Brain microvascular endothelial cell (primary cell): ENCODE results near the gene MOV10L1.

Experiments
- DNase-seq: peaks from one replicate; pipeline ENCODE4 v3.0.0-alpha.2; 2020
- H3K27ac ChIP-seq: fragments of 250-450 bp; sonication (Bioruptor Pico); 2 replicates; pipeline ENCODE4 v1.5.1; 2020; ENCODE audit warnings: mild to moderate bottlenecking, moderate library complexity
- H3K27me3 ChIP-seq: fragments of 250-450 bp; sonication (Bioruptor Pico); replicated peaks from 2 replicates; pipeline ENCODE4 v1.5.1; 2020; ENCODE audit warnings: mild to moderate bottlenecking
- H3K36me3 ChIP-seq: fragments of 250-450 bp; sonication (Bioruptor Pico); replicated peaks from 2 replicates; pipeline ENCODE4 v1.5.1; 2020; ENCODE audit warnings: mild to moderate bottlenecking
- H3K4me3 ChIP-seq: 2 replicates; pipeline ENCODE4 v1.5.1; 2011; ENCODE audit warnings: low read depth, mild to moderate bottlenecking, control low read depth, low read length, moderate library complexity
- in situ Hi-C: cut with HindIII; loops from 2 replicates; pipeline ENCODE4 v1.10.0; 2017; ENCODE audit warnings: low sequenced_read_pairs, low pct_ligation_motif_present
- TF ChIP-seq, protein P1 (sequence below): IDR thresholded peaks from 2 replicates; pipeline ENCODE4 v1.5.1; 2011; ENCODE audit warnings: low read depth, mild to moderate bottlenecking, moderate library complexity, low read length, control low read depth, inconsistent platforms; ENCODE audit errors: missing control alignments

MOV10L1 gene

DNA sequence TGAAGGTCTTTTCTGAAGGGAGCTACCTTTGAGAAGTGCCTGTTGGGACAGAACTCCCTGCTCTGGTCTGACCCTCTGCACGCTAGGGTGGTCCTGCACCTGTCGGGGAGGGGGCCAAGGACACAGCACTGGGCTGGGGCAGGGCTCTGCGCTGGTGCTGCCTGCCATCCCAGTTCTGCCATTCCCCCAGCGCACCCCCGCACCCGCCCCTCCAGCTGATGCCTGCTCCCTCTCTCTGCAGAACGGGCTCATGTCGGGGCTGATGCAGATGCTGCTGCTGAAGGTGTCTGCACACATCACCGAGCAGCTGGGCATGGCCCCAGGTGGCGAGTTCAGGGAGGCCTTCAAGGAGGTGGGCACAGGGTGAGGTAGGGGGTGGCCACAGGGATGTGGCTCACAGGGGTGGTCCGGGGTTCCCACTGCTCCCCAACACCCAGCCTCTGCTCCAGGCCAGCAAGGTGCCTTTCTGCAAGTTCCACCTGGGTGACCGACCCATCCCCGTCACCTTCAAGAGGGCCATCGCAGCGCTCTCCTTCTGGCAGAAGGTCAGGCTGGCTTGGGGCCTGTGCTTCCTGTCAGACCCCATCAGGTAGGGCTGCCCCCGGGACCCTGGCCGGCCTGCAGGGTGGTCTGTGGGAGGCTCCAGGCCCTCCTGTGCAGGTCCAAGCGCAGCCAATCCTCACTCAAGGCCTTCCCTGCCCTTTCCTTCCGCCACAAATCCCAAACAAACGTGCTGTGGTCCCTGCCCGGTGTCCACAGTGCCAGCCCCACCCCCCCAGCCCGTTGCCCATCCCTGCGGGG lies 107.4 kb downstream of the MOV10L1 start:
- Histone ChIP-seq H3K4me3 (no peak overlapping the region), H3K36me3 (peaks cover 38% of the 10 kb centered on the region), H3K27ac (no peak overlapping the region), H3K27me3 (no peaks in the 10 kb centered on the region)
- TF ChIP-seq, protein P1, sequence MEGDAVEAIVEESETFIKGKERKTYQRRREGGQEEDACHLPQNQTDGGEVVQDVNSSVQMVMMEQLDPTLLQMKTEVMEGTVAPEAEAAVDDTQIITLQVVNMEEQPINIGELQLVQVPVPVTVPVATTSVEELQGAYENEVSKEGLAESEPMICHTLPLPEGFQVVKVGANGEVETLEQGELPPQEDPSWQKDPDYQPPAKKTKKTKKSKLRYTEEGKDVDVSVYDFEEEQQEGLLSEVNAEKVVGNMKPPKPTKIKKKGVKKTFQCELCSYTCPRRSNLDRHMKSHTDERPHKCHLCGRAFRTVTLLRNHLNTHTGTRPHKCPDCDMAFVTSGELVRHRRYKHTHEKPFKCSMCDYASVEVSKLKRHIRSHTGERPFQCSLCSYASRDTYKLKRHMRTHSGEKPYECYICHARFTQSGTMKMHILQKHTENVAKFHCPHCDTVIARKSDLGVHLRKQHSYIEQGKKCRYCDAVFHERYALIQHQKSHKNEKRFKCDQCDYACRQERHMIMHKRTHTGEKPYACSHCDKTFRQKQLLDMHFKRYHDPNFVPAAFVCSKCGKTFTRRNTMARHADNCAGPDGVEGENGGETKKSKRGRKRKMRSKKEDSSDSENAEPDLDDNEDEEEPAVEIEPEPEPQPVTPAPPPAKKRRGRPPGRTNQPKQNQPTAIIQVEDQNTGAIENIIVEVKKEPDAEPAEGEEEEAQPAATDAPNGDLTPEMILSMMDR: no peak
- DNase-seq: no peak
- in situ Hi-C loops: no loop called here

DNA sequence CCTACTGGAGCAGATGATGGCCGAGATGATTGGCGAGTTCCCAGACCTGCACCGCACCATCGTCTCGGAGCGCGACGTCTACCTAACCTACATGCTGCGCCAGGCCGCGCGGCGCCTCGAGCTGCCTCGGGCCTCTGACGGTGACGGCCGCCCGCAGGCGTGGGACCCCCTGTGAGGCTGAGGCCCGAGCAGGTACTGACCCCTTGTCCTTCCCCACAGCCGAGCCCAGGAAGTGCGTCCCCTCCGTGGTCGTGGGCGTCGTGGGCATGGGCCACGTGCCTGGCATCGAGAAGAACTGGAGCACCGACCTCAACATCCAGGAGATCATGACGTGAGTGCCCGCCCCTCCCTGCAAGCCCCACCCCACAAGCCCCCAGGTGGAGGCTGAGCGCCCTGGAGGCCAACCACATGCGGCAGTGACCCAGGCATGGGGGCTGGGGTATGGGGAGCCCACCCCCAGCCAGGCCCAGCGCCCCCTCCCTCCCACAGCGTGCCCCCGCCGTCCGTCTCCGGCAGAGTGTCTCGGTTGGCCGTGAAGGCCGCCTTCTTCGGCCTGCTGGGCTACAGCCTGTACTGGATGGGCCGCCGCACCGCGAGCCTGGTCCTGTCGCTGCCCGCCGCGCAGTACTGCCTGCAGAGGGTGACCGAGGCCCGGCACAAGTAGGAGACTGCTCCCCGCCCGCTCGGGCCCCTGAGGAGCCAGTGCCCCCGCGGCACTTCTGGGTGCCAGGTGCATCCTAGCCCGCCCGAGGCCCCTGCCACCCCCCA lies 108.2 kb downstream of the MOV10L1 start:
- Histone ChIP-seq H3K4me3 (no peak overlapping the region), H3K27me3 (no peaks in the 10 kb centered on the region), H3K27ac (no peak overlapping the region), H3K36me3 (peaks cover 36% of the 10 kb centered on the region)
- in situ Hi-C loops: no loop called here
- TF ChIP-seq, protein P1: no peak
- DNase-seq: no peak

DNA sequence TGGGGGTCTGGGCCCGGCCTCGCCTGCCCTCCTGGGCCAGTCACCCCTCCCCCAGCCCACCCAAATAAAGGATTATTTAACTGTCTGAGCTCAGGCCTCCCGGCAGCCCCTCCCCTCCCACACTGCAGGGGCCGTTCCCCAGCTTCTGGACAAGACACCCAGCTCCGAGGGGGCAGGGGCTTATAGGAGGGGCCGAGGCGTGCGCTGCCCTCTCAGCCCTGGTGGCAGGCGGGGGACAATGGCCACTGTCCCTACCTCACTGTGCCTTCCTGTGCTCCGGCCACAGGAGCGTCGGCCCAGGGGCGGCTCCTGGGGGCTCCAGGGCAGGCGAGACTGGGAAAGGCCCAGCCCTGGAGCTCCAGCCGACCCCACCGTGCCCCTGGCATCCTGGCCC lies 108.8 kb downstream of the MOV10L1 start:
- TF ChIP-seq, protein P1: no peak
- Histone ChIP-seq H3K4me3 (no peak overlapping the region), H3K36me3 (peaks cover 36% of the 10 kb centered on the region), H3K27me3 (no peaks in the 10 kb centered on the region), H3K27ac (no peak overlapping the region)
- in situ Hi-C loops: no loop called here
- DNase-seq: no peak

DNA sequence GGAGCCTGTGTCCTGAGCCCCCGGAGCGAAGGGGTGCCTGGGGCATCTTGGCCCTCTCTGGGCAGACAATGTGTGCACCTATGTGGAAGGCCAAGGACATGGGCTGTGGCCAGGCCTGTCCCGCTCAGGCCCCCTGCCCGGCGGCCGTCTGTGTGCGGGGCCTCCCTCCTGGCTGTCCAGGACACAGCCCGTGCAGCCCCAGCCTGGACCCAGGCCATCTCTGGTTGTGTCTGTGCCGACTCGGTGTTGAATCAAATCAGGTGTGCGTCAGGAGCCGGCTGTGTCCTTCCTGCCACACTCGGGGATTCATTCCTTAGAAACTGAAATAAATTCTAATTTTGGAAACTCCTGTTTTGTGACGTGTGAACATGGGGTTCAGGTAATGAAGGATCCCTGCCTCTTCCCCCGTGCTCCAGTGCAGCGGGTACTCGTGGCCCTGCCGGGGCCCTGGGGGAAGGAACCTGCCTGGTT lies 109.5 kb downstream of the MOV10L1 start:
- no peak for DNase-seq
- in situ Hi-C loops: no loop called here
- H3K36me3 ChIP-seq: peaks cover 34% of the 10 kb centered on the region
- no peak overlapping the region for H3K4me3 ChIP-seq
- TF ChIP-seq, protein P1: no peak
- H3K27ac ChIP-seq: no peak overlapping the region
- H3K27me3 ChIP-seq: no peaks in the 10 kb centered on the region

DNA sequence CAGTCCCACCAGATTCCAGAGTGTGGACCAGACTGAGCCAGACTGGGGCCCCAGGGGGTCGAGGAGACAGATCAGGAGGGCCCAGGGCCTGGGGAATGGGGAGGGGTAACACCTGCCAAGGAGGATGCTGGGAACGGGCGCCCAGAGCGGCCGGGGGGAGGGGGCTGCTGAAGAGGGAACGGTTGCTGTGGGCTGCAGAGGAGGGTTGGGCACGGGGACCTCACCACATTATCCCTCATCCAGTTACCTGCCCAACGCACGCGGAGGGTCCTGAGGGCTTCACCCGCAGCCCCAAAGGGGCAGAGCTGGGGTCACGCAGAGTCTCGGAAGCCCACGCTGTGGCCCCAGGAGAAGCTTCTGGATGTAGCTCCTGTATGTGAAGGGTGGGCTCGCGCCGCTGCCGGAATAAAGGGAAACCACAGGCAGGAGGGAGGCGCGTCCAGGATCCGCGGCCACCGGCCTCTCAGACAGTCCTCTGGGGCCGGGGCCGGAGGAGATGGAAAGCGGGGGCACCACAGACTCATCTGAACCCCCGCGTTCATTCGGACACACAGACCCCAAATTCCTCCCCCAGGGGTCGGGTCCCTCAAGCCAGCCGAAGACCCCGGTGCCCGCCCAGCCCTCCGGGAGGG lies 110.1 kb downstream of the MOV10L1 start:
- peak overlapping the region; percentile 61 for H3K4me3 ChIP-seq
- peak overlapping the region; percentile 69 for H3K27ac ChIP-seq
- DNase-seq: no peak
- TF ChIP-seq, protein P1: no peak
- no peaks in the 10 kb centered on the region for H3K27me3 ChIP-seq
- in situ Hi-C loops: no loop called here
- H3K36me3 ChIP-seq: peaks cover 27% of the 10 kb centered on the region
